PC-9 (cell line): ENCODE measurements around the gene EYS. TPM values are rescaled to one million over a fixed set of nuclear protein-coding genes. Genes with fewer than 3 reads are reported as not detected.

Source experiments
- BruUV-seq: library from RNA; stranded (reverse); fragments of 400-500 nt; replicated peaks from 2 replicates; lab custom pipeline; 2021; lab: Mats Ljungman, UMichigan
- CTCF ChIA-PET: fragments of 300-600 bp; sonication (Branson Sonifier 250); formaldehyde crosslinking; loops from one replicate; lab custom pipeline; 2022; ENCODE audit warnings: antibody characterized with exemption; lab: Charles Lee
- POLR2A ChIA-PET: fragments of 300-600 bp; sonication (Branson Sonifier 250); formaldehyde crosslinking; loops from one replicate; lab custom pipeline; 2022; ENCODE audit warnings: antibody characterized with exemption; ENCODE audit not compliant: unreplicated experiment; lab: Charles Lee
- DNase-seq, 2 experiments: peaks; one replicate each; pipeline versions ENCODE4 v3.0.0 to v3.0.0-alpha.2; 2015 to 2022; ENCODE audit warnings: mixed read lengths in 1 of 2
- H2AFZ ChIP-seq: fragments of 200-600 bp; sonication (generic); 2 replicates; pipeline ENCODE4 v1.8.1; 2017; ENCODE audit warnings: antibody characterized with exemption
- H3F3A ChIP-seq: fragments of 200-600 bp; sonication (generic); 2 replicates; pipeline ENCODE4 v1.8.1; 2017; ENCODE audit warnings: antibody characterized with exemption, mild to moderate bottlenecking, low read depth; ENCODE audit not compliant: insufficient read depth
- H3K27ac ChIP-seq: fragments of 200-600 bp; sonication (generic); 2 replicates; pipeline ENCODE4 v1.6.1; 2016; ENCODE audit warnings: mixed run types
- H3K27me3 ChIP-seq: fragments of 200-600 bp; sonication (generic); 2 replicates; pipeline ENCODE4 v1.6.1; 2016; ENCODE audit warnings: low read depth, mixed run types; ENCODE audit not compliant: insufficient read depth
- H3K36me3 ChIP-seq: fragments of 200-600 bp; sonication (generic); 2 replicates; pipeline ENCODE4 v1.6.1; 2016; ENCODE audit warnings: low read depth, mixed run types
- H3K4me1 ChIP-seq: fragments of 200-600 bp; sonication (generic); replicated peaks from 2 replicates; pipeline ENCODE4 v1.6.1; 2016; ENCODE audit warnings: mixed run types; ENCODE audit not compliant: insufficient read depth
- H3K4me2 ChIP-seq: fragments of 200-600 bp; sonication (generic); 2 replicates; pipeline ENCODE4 v1.6.1; 2017; ENCODE audit warnings: mixed run types
- H3K4me3 ChIP-seq: fragments of 200-600 bp; sonication (generic); 2 replicates; pipeline ENCODE4 v1.6.1; 2016; ENCODE audit warnings: mixed run types
- H3K79me2 ChIP-seq: fragments of 200-600 bp; sonication (generic); 2 replicates; pipeline ENCODE4 v1.6.1; 2017; ENCODE audit warnings: low read depth, mixed run types
- H3K9me2 ChIP-seq: fragments of 200-600 bp; sonication (generic); 2 replicates; pipeline ENCODE4 v1.8.1; 2017; ENCODE audit warnings: mild to moderate bottlenecking; ENCODE audit not compliant: insufficient read depth
- H3K9me3 ChIP-seq: fragments of 200-600 bp; sonication (generic); 2 replicates; pipeline ENCODE4 v1.8.1; 2016; ENCODE audit warnings: low read depth; ENCODE audit not compliant: insufficient read depth
- H4K20me1 ChIP-seq: fragments of 200-600 bp; sonication (generic); 2 replicates; pipeline ENCODE4 v1.8.1; 2017; ENCODE audit not compliant: insufficient read depth
- EZH2 ChIP-seq: fragments of 200-600 bp; sonication (generic); IDR thresholded peaks from 2 replicates; pipeline ENCODE4 v1.8.0; 2017; ENCODE audit warnings: antibody characterized with exemption, low read depth
- intact Hi-C: fragments of 100-400 bp; cut with micrococcal nuclease; formaldehyde crosslinking; loops from one replicate; pipeline ENCODE4 v1.10.0; 2022; ENCODE audit not compliant: unreplicated experiment
- total RNA-seq: library from RNA; stranded (reverse); gene quantifications from 2 replicates; pipeline ENCODE4 v1.2.3, GENCODE V29; 2021
- TF ChIP-seq, protein P1 (sequence below): fragments of 200-600 bp; sonication (generic); conservative IDR thresholded peaks from 2 replicates; pipeline ENCODE4 v1.6.1; 2017; ENCODE audit warnings: mixed run types, antibody characterized with exemption, mild to moderate bottlenecking, moderate library complexity

The EYS gene
- total RNA-seq, 1 experiment from 2014 or later: not detected

DNA sequence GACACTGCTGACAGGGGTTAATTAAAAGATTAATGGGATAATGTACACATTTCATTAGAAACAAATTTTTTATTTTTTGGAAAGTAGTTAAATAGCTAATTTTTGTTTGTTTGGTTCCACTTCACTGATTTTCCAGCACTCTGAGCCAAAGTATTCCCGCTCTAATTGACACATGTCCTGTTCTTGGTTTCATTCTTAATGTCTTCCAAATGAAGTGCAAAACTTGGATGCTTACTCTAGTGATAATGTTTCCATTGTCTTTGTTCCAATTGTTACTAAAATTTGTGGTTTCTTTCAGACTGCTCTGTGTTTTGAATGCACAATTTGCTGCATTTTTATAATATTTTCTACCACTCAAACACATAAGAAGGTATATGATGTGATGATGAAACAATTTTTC is 1277.1 kb downstream of the EYS start:
- POLR2A ChIA-PET: no interaction called here
- Histone ChIP-seq H3K9me2 (no peaks in the 10 kb centered on the region; the same call in 1 of the 2 replicates), H3K4me3 (no peak overlapping the region), H3K9me3 (no peaks in the 10 kb centered on the region), H3K79me2 (no peaks in the 10 kb centered on the region), H4K20me1 (no peaks in the 10 kb centered on the region), H3K4me1 (no peaks in the 10 kb centered on the region), H2AFZ (no peak overlapping the region), H3K36me3 (no peaks in the 10 kb centered on the region), H3K27me3 (no peaks in the 10 kb centered on the region), H3K4me2 (no peak overlapping the region), H3F3A (no peaks in the 10 kb centered on the region), H3K27ac (no peak overlapping the region)
- no peak for TF ChIP-seq EZH2
- TF ChIP-seq, protein P1, sequence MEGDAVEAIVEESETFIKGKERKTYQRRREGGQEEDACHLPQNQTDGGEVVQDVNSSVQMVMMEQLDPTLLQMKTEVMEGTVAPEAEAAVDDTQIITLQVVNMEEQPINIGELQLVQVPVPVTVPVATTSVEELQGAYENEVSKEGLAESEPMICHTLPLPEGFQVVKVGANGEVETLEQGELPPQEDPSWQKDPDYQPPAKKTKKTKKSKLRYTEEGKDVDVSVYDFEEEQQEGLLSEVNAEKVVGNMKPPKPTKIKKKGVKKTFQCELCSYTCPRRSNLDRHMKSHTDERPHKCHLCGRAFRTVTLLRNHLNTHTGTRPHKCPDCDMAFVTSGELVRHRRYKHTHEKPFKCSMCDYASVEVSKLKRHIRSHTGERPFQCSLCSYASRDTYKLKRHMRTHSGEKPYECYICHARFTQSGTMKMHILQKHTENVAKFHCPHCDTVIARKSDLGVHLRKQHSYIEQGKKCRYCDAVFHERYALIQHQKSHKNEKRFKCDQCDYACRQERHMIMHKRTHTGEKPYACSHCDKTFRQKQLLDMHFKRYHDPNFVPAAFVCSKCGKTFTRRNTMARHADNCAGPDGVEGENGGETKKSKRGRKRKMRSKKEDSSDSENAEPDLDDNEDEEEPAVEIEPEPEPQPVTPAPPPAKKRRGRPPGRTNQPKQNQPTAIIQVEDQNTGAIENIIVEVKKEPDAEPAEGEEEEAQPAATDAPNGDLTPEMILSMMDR: no peak
- BruUV-seq: no TSS peak
- CTCF ChIA-PET: no interaction called here
- DNase-seq: no peak
- intact Hi-C loops: no loop called here

DNA sequence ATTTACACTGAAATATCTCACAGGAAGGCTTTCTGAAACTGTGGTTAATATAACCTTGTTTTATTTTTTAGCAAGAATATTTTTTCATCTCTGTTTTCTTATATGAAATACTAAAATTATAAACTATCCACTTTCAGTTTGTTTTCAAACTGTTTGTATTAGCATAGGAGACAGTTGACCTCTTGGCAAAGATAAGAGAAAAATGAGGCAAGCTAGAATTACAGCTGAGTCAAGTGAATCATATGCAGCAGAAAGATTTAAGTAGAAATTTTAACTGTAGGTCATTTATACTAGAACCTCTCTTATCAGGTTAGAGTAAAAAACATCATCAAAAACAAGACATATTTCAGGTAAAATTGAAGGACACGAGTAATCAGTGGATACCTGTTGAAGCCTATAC is 1278.8 kb downstream of the EYS start:
- no peak for TF ChIP-seq EZH2
- TF ChIP-seq, protein P1: no peak
- ChIA-PET POLR2A (no interaction called here), CTCF (no interaction called here)
- Histone ChIP-seq H3K79me2 (no peaks in the 10 kb centered on the region), H3K9me3 (no peaks in the 10 kb centered on the region), H3K9me2 (no peaks in the 10 kb centered on the region; the same call in 1 of the 2 replicates), H3K4me2 (no peak overlapping the region), H3K4me3 (no peak overlapping the region), H3K4me1 (no peaks in the 10 kb centered on the region), H2AFZ (no peak overlapping the region), H3K27ac (no peak overlapping the region), H3K27me3 (no peaks in the 10 kb centered on the region), H3F3A (no peaks in the 10 kb centered on the region), H3K36me3 (no peaks in the 10 kb centered on the region), H4K20me1 (no peaks in the 10 kb centered on the region)
- intact Hi-C loops: no loop called here
- no peak for DNase-seq
- BruUV-seq: no TSS peak

DNA sequence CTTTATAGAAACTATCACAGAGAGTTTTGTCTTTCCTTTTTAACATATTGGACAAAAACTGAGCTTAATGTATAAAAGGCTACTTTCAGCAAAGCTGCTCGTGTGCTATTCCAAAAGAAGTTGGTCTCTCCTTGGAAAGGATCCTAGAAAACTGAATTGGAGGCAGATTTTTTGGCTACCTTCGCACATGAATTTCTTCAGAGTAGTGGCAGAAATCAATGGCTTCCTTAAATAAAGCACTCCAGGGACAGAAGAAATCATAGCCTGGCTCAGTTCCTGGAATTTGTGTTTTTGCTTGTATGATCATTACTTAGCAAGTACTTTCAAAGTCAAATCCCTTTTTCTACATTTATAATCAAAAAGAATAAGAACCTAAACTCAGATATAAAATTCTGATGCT is 1291.1 kb downstream of the EYS start:
- H3K4me3 ChIP-seq: no peak overlapping the region
- no peaks in the 10 kb centered on the region; the same call in 1 of the 2 replicates for H4K20me1 ChIP-seq
- TF ChIP-seq, protein P1: no peak
- no peak for TF ChIP-seq EZH2
- POLR2A ChIA-PET: no interaction called here
- DNase-seq: no peak
- H3K4me2 ChIP-seq: no peak overlapping the region
- H3K4me1 ChIP-seq: no peaks in the 10 kb centered on the region
- H3K36me3 ChIP-seq: no peaks in the 10 kb centered on the region
- H3K79me2 ChIP-seq: no peaks in the 10 kb centered on the region
- H3K9me3 ChIP-seq: no peaks in the 10 kb centered on the region
- intact Hi-C loops: no loop called here
- no TSS peak for BruUV-seq
- no peak overlapping the region for H3K27ac ChIP-seq
- CTCF ChIA-PET: no interaction called here
- no peaks in the 10 kb centered on the region for H3K27me3 ChIP-seq
- H3F3A ChIP-seq: no peaks in the 10 kb centered on the region
- no peaks in the 10 kb centered on the region for H3K9me2 ChIP-seq
- H2AFZ ChIP-seq: no peak overlapping the region
